GM23338 (cell line): ENCODE results near the gene GADD45B. TPM values are rescaled to one million over a fixed set of nuclear protein-coding genes. Genes with fewer than 3 reads are reported as not detected.

Experiments
- ATAC-seq: fragments of 200-7000 bp; cut with Tn5 transposase; 3 replicates; pipeline ENCODE4 v1.9.1; 2020
- DNase-seq: peaks from one replicate; pipeline ENCODE4 v3.0.0-alpha.2; 2015; ENCODE audit warnings: low spot score
- H2AFZ ChIP-seq: fragments of 200-600 bp; sonication (generic); 2 replicates; pipeline ENCODE4 v1.8.0; 2016; ENCODE audit warnings: antibody characterized with exemption, mild to moderate bottlenecking, moderate library complexity
- H3F3A ChIP-seq: fragments of 200-600 bp; sonication (generic); replicated peaks from 2 replicates; pipeline ENCODE4 v1.8.0; 2017; ENCODE audit warnings: antibody characterized with exemption, mixed run types, low read depth
- H3K27ac ChIP-seq: fragments of 200-600 bp; sonication (generic); 2 replicates; pipeline ENCODE4 v1.6.1; 2016; ENCODE audit warnings: low read depth
- H3K27me3 ChIP-seq: fragments of 200-600 bp; sonication (generic); 2 replicates; pipeline ENCODE4 v1.8.0; 2016; ENCODE audit warnings: mild to moderate bottlenecking, mixed run types, moderate library complexity; ENCODE audit not compliant: insufficient read depth
- H3K36me3 ChIP-seq: fragments of 200-600 bp; sonication (generic); 2 replicates; pipeline ENCODE4 v1.8.0; 2016; ENCODE audit warnings: mild to moderate bottlenecking; ENCODE audit not compliant: insufficient read depth
- H3K4me1 ChIP-seq: fragments of 200-600 bp; sonication (generic); 2 replicates; pipeline ENCODE4 v1.8.0; 2016; ENCODE audit warnings: mild to moderate bottlenecking, moderate library complexity; ENCODE audit not compliant: insufficient read depth
- H3K4me2 ChIP-seq: fragments of 200-600 bp; sonication (generic); 2 replicates; pipeline ENCODE4 v1.7.1; 2017; ENCODE audit warnings: mixed run types
- H3K4me3 ChIP-seq: fragments of 200-600 bp; sonication (generic); 2 replicates; pipeline ENCODE4 v1.6.1; 2016; ENCODE audit warnings: mixed run types
- H3K79me2 ChIP-seq: fragments of 200-600 bp; sonication (generic); replicated peaks from 2 replicates; pipeline ENCODE4 v1.8.0; 2017; ENCODE audit warnings: mild to moderate bottlenecking; ENCODE audit not compliant: insufficient read depth
- H3K9me2 ChIP-seq: fragments of 200-600 bp; sonication (generic); 2 replicates; pipeline ENCODE4 v1.8.0; 2017; ENCODE audit not compliant: insufficient read depth
- H4K20me1 ChIP-seq: fragments of 200-600 bp; sonication (generic); replicated peaks from 2 replicates; pipeline ENCODE4 v1.8.0; 2017; ENCODE audit warnings: mild to moderate bottlenecking; ENCODE audit not compliant: insufficient read depth
- H3K27ac Mint-ChIP-seq: 2 replicates; pipeline ENCODE4 v1.8.0; 2020; ENCODE audit warnings: inconsistent platforms, mild to moderate bottlenecking, moderate library complexity, mixed read lengths
- H3K27me3 Mint-ChIP-seq: 3 replicates; pipeline ENCODE4 v1.8.0; 2022; ENCODE audit warnings: low read depth, mild to moderate bottlenecking, moderate library complexity, mixed read lengths, inconsistent platforms; ENCODE audit not compliant: insufficient read depth, poor library complexity
- H3K36me3 Mint-ChIP-seq: 3 replicates; pipeline ENCODE4 v1.8.0; 2021; ENCODE audit warnings: low read depth, mild to moderate bottlenecking, inconsistent platforms, moderate library complexity, mixed read lengths
- H3K4me1 Mint-ChIP-seq: 3 replicates; pipeline ENCODE4 v1.8.0; 2020; ENCODE audit warnings: mild to moderate bottlenecking, inconsistent platforms, mixed read lengths
- H3K4me3 Mint-ChIP-seq: 3 replicates; pipeline ENCODE4 v1.8.0; 2021; ENCODE audit warnings: moderate library complexity, mild to moderate bottlenecking, inconsistent platforms, mixed read lengths
- H3K9me3 Mint-ChIP-seq: 3 replicates; pipeline ENCODE4 v1.8.0; 2020; ENCODE audit warnings: moderate library complexity, mild to moderate bottlenecking, inconsistent platforms, mixed read lengths
- CREB1 ChIP-seq: fragments of 250-450 bp; sonication (Bioruptor Pico); IDR thresholded peaks from 2 replicates; pipeline ENCODE4 v1.5.0; 2020; ENCODE audit warnings: low read depth, mild to moderate bottlenecking, moderate library complexity
- CTCF ChIP-seq, 2 experiments: fragments of 200-600 bp in 1 of 2; sonication (generic) in 1 of 2; conservative IDR thresholded peaks; 2 replicates each; pipeline versions ENCODE4 v1.5.1 to v1.6.1; 2016 to 2017; ENCODE audit warnings: antibody characterized with exemption in 2 of 2, low read depth in 2 of 2, mild to moderate bottlenecking in 2 of 2, moderate library complexity in 1 of 2
- ETS1 ChIP-seq: IDR thresholded peaks from 2 replicates; pipeline ENCODE4 v1.6.1; 2016; ENCODE audit warnings: antibody characterized with exemption
- EZH2 ChIP-seq: fragments of 200-600 bp; sonication (generic); IDR thresholded peaks from one replicate; pipeline ENCODE4 v1.8.0; 2017; ENCODE audit warnings: antibody characterized with exemption, mild to moderate bottlenecking, low read depth; ENCODE audit not compliant: unreplicated experiment
- EZH2phosphoT487 ChIP-seq: fragments of 200-600 bp; sonication (generic); IDR thresholded peaks from one replicate; pipeline ENCODE4 v1.8.1; 2018; ENCODE audit warnings: antibody characterized with exemption; ENCODE audit not compliant: unreplicated experiment
- JUNB ChIP-seq: IDR thresholded peaks from one replicate; pipeline ENCODE4 v1.6.1; 2016; ENCODE audit warnings: antibody characterized with exemption; ENCODE audit not compliant: unreplicated experiment
- REST ChIP-seq: IDR thresholded peaks from one replicate; pipeline ENCODE4 v1.6.1; 2018; ENCODE audit warnings: antibody characterized with exemption; ENCODE audit not compliant: unreplicated experiment
- STAT1 ChIP-seq: IDR thresholded peaks from one replicate; pipeline ENCODE4 v1.6.1; 2016; ENCODE audit warnings: antibody characterized with exemption; ENCODE audit not compliant: unreplicated experiment
- ZNF331 ChIP-seq: fragments of 250-450 bp; sonication (Bioruptor Pico); IDR thresholded peaks from 2 replicates; pipeline ENCODE4 v1.5.0; 2020; ENCODE audit warnings: low read depth, mild to moderate bottlenecking, moderate library complexity
- ZNF462 ChIP-seq: fragments of 250-450 bp; sonication (Bioruptor Pico); IDR thresholded peaks from 2 replicates; pipeline ENCODE4 v1.5.0; 2020; ENCODE audit warnings: mild to moderate bottlenecking, moderate library complexity
- polyA plus RNA-seq: library from polyadenylated mRNA; unstranded; fragments of >200 nt; fragmentation: Nextera tagmentation; extraction: Ambion mirVana; gene quantifications from 2 replicates; pipeline ENCODE4 v1.2.1, GENCODE V29; 2016
- total RNA-seq: library from RNA; depleted of rRNA; stranded (reverse); fragments of >200 nt; shearing (Covaris generic); gene quantifications from 2 replicates; pipeline ENCODE4 v1.2.3, GENCODE V29; 2014

GADD45B gene
- total and polyA plus RNA-seq, 2 experiments from 2014 or later: 12.3 to 16.6 TPM

GRCh38 chr19:2451741-2452140, 24.2 kb upstream of the GADD45B start (continued):
- no peak for TF ChIP-seq ZNF462 (CRISPR knock-in tag)

GRCh38 chr19:2453431-2454025, 22.4 kb upstream of the GADD45B start:
- peaks cover 15% of the 10 kb centered on the region for H3K4me1 ChIP-seq
- H3K27ac ChIP-seq: no peak overlapping the region
- peak overlapping the region; percentile 67; the same call in 1 of the 2 replicates for H3K27ac Mint-ChIP-seq
- no peaks in the 10 kb centered on the region for H3K27me3 ChIP-seq
- no peak for DNase-seq
- ATAC-seq: no peak
- no peak overlapping the region for H2AFZ ChIP-seq
- peaks cover 6% of the 10 kb centered on the region for H3K36me3 Mint-ChIP-seq
- H3K36me3 ChIP-seq: no peaks in the 10 kb centered on the region
- peaks cover 9% of the 10 kb centered on the region for H3K27me3 Mint-ChIP-seq
- peak overlapping the region; percentile 60 for H3K4me2 ChIP-seq
- H3K4me3 ChIP-seq: 0 out of 2 replicates have a peak overlapping the region, but pooled peaks have one; percentile 13
- peaks cover 80% of the 10 kb centered on the region for H3K79me2 ChIP-seq
- H3F3A ChIP-seq: peaks cover 5% of the 10 kb centered on the region; the same call in 1 of the 2 replicates
- no peak for TF ChIP-seq EZH2phosphoT487
- TF ChIP-seq ZNF331 (CRISPR knock-in tag): no peak
- no peak for TF ChIP-seq CREB1 (CRISPR knock-in tag)
- no peak for TF ChIP-seq JUNB
- TF ChIP-seq CTCF (conservative IDR thresholded peaks at IDR 0.05; ENCODE audit: low read depth in 2 of 2): no peak
- no peak for TF ChIP-seq ETS1
- TF ChIP-seq STAT1: no peak
- TF ChIP-seq REST: no peak
- TF ChIP-seq EZH2: no peak
- peaks cover 26% of the 10 kb centered on the region for H4K20me1 ChIP-seq
- H3K9me3 Mint-ChIP-seq: no peaks in the 10 kb centered on the region
- H3K9me2 ChIP-seq: no peaks in the 10 kb centered on the region
- H3K4me3 Mint-ChIP-seq: peak overlapping the region; percentile 26; the same call in 1 of the 3 replicates
- H3K4me1 Mint-ChIP-seq: peaks cover 30% of the 10 kb centered on the region
